Measurements from ENCODE around the gene SCRN2. TPM values are rescaled to one million over a fixed set of nuclear protein-coding genes. Genes with fewer than 3 reads are reported as not detected.

The SCRN2 gene
- total and polyA plus RNA-seq, 8 donors: 26.4 to 47.7 (median 39.0) TPM

- H3K9me3 ChIP-seq: no peaks in the 10 kb centered on the region
- no peak for DNase-seq
- H3K27ac ChIP-seq: no peak overlapping the region
- no peak for ATAC-seq
- H3K4me3 ChIP-seq: no peak overlapping the region
- no peak for TF ChIP-seq CTCF (IDR thresholded peaks at IDR 0.05)
- H3K4me1 ChIP-seq: peaks cover 5 to 10% of the 10 kb centered on the region in 2 donors
- H3K27me3 ChIP-seq: peaks cover 46 to 82% of the 10 kb centered on the region in 2 donors
- intact Hi-C loops (cut with DNase I): no loop called here
- no peaks in the 10 kb centered on the region for H3K36me3 ChIP-seq
Measured at GRCh38 chr17:47792457-47792856, 48.6 kb downstream of the SCRN2 start.

GRCh38 chr17:47791025-47791424 is 50.0 kb downstream of the SCRN2 start:
- ATAC-seq (no peak), DNase-seq (no peak)
- no peaks in the 10 kb centered on the region for H3K9me3 ChIP-seq
- intact Hi-C loops (cut with DNase I): no loop called here
- no peak overlapping the region for H3K4me3 ChIP-seq
- TF ChIP-seq CTCF (IDR thresholded peaks at IDR 0.05): no peak
- H3K36me3 ChIP-seq: no peaks in the 10 kb centered on the region
- no peak overlapping the region for H3K27ac ChIP-seq
- H3K27me3 ChIP-seq: peaks cover 52 to 90% of the 10 kb centered on the region in 2 donors
- H3K4me1 ChIP-seq: peaks cover 5 to 10% of the 10 kb centered on the region in 2 donors

- H3K27me3 ChIP-seq: peaks cover 52 to 95% of the 10 kb centered on the region in 2 donors
- intact Hi-C loops (cut with DNase I): no loop called here
- peak; percentile 98 for ATAC-seq
Measured at GRCh38 chr17:47789611-47790561, 51.2 kb downstream of the SCRN2 start.

More at GRCh38 chr17:47789611-47790561, 51.2 kb downstream of the SCRN2 start:
- peak in 2 of 4 donors; percentile 37 to 84 for DNase-seq
- peak overlapping the region; percentile 22 to 24 for H3K4me3 ChIP-seq
- H3K36me3 ChIP-seq: no peaks in the 10 kb centered on the region
- no peaks in the 10 kb centered on the region for H3K9me3 ChIP-seq
- peak; percentile 16 to 24 for TF ChIP-seq CTCF (IDR thresholded peaks at IDR 0.05)
- peaks cover 5 to 10% of the 10 kb centered on the region in 2 donors for H3K4me1 ChIP-seq
- H3K27ac ChIP-seq: no peak overlapping the region

Other genes starting within 250 kb of the SCRN2 start
- 100 to 1,000 TPM; 195 to 305 TPM for gene KPNB1, start 191.4 kb downstream of the SCRN2 start, total RNA-seq
- 100 to 1,000 TPM; 221 to 279 (median 248) TPM for gene KPNB1, start 191.4 kb downstream of the SCRN2 start, polyA plus RNA-seq (ENCODE audit: insufficient read length in 6 of 6)
- gene TBKBP1, start 147.1 kb downstream of the SCRN2 start, total RNA-seq: 10 to 100 TPM; 10.6 to 14.2 TPM
- gene TBKBP1, start 147.1 kb downstream of the SCRN2 start, polyA plus RNA-seq (ENCODE audit: insufficient read length in 6 of 6): 10 to 100 TPM; 22.9 to 33.9 (median 29.3) TPM
- 1 to 10 TPM; 2.4 to 2.8 TPM for gene TBX21, start 108.0 kb downstream of the SCRN2 start, total RNA-seq
- gene TBX21, start 108.0 kb downstream of the SCRN2 start, polyA plus RNA-seq (ENCODE audit: insufficient read length in 6 of 6): under 1 TPM in 5 of 6 donors, not detected in 1; 0.25 to 0.58 (median 0.38) TPM
- 10 to 100 TPM; 20.3 to 36.4 TPM for gene OSBPL7, start 19.5 kb downstream of the SCRN2 start, total RNA-seq
- 10 to 100 TPM; 14.3 to 21.4 (median 17.6) TPM for gene OSBPL7, start 19.5 kb downstream of the SCRN2 start, polyA plus RNA-seq (ENCODE audit: insufficient read length in 6 of 6)
- 10 to 100 TPM; 26.2 to 27.3 TPM for gene MRPL10, start 9.7 kb downstream of the SCRN2 start, total RNA-seq
- gene MRPL10, start 9.7 kb downstream of the SCRN2 start, polyA plus RNA-seq (ENCODE audit: insufficient read length in 6 of 6): 10 to 100 TPM; 46.6 to 55.7 (median 51.2) TPM
- gene LRRC46, start 9.6 kb downstream of the SCRN2 start, total RNA-seq: 1 to 10 TPM in 1 of 2 donors, under 1 TPM in 1; 0.44 to 6.7 TPM
- 10 to 100 TPM in 3 of 6 donors, 1 to 10 TPM in 3; 2.4 to 16.5 (median 9.9) TPM for gene LRRC46, start 9.6 kb downstream of the SCRN2 start, polyA plus RNA-seq (ENCODE audit: insufficient read length in 6 of 6)
- gene SP6, start 9.9 kb upstream of the SCRN2 start, total RNA-seq: 1 to 10 TPM in 1 of 2 donors, under 1 TPM in 1; 0.79 to 1.5 TPM
- 1 to 10 TPM; 4.1 to 6.7 (median 4.9) TPM for gene SP6, start 9.9 kb upstream of the SCRN2 start, polyA plus RNA-seq (ENCODE audit: insufficient read length in 6 of 6)
- gene SP2, start 55.0 kb upstream of the SCRN2 start, total RNA-seq: 10 to 100 TPM; 14.2 to 15.2 TPM
- 10 to 100 TPM; 21.2 to 23.0 (median 22.2) TPM for gene SP2, start 55.0 kb upstream of the SCRN2 start, polyA plus RNA-seq (ENCODE audit: insufficient read length in 6 of 6)
- gene PNPO, start 100.3 kb upstream of the SCRN2 start, total RNA-seq: 10 to 100 TPM; 36.4 to 40.0 TPM
- 10 to 100 TPM; 10.7 to 14.4 (median 11.9) TPM for gene PNPO, start 100.3 kb upstream of the SCRN2 start, polyA plus RNA-seq (ENCODE audit: insufficient read length in 6 of 6)
- 10 to 100 TPM; 39.1 to 56.2 TPM for gene PRR15L, start 116.6 kb upstream of the SCRN2 start, total RNA-seq
- gene PRR15L, start 116.6 kb upstream of the SCRN2 start, polyA plus RNA-seq (ENCODE audit: insufficient read length in 6 of 6): 10 to 100 TPM; 28.2 to 43.3 (median 40.0) TPM
- 100 to 1,000 TPM; 144 to 149 TPM for gene CDK5RAP3, start 129.8 kb upstream of the SCRN2 start, total RNA-seq
- 100 to 1,000 TPM; 136 to 182 (median 166) TPM for gene CDK5RAP3, start 129.8 kb upstream of the SCRN2 start, polyA plus RNA-seq (ENCODE audit: insufficient read length in 6 of 6)
- 10 to 100 TPM; 25.9 to 48.6 TPM for gene COPZ2, start 196.5 kb upstream of the SCRN2 start, total RNA-seq
- 10 to 100 TPM; 18.8 to 32.0 (median 23.3) TPM for gene COPZ2, start 196.5 kb upstream of the SCRN2 start, polyA plus RNA-seq (ENCODE audit: insufficient read length in 6 of 6)
- gene NFE2L1, start 207.1 kb upstream of the SCRN2 start, total RNA-seq: 100 to 1,000 TPM; 165 to 173 TPM
- 100 to 1,000 TPM in 5 of 6 donors, 10 to 100 TPM in 1; 92.1 to 123 (median 111) TPM for gene NFE2L1, start 207.1 kb upstream of the SCRN2 start, polyA plus RNA-seq (ENCODE audit: insufficient read length in 6 of 6)